Measurements from ENCODE around the gene MCOLN1.

MCOLN1 gene

GRCh38 chr19:7522072-7522922 lies at the start of gene MCOLN1:
Gene MCOLN1, plus strand, starts transcription at chr19:7522624. Its CDS starts 127 bp downstream, at chr19:7522751.
- peak; percentile 97 to 99 (median 98) for DNase-seq

DNA sequence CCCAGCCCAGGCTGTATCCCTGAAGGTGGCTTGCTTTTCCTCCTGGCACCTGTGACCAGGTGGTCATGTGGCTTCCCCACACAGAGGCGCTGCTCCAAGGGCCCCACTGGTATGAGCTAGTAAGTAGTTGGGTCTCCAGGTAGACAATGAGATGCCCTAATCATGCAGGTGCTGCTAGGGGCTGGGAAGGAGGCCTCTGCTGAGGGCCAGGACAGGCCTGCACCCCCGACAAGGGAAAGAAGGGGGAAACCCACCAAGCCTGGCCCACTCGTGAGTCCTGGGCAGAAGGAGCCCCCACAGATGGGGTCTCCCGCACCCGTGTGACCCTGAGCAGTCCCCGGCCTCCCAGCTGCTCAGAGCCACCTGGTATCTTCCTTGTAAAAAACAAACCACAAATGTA lies 46.8 kb upstream of the MCOLN1 start:
- no peak for DNase-seq

- no peak for DNase-seq
Measured at GRCh38 chr19:7476241-7476640, 46.2 kb upstream of the MCOLN1 start.

DNA sequence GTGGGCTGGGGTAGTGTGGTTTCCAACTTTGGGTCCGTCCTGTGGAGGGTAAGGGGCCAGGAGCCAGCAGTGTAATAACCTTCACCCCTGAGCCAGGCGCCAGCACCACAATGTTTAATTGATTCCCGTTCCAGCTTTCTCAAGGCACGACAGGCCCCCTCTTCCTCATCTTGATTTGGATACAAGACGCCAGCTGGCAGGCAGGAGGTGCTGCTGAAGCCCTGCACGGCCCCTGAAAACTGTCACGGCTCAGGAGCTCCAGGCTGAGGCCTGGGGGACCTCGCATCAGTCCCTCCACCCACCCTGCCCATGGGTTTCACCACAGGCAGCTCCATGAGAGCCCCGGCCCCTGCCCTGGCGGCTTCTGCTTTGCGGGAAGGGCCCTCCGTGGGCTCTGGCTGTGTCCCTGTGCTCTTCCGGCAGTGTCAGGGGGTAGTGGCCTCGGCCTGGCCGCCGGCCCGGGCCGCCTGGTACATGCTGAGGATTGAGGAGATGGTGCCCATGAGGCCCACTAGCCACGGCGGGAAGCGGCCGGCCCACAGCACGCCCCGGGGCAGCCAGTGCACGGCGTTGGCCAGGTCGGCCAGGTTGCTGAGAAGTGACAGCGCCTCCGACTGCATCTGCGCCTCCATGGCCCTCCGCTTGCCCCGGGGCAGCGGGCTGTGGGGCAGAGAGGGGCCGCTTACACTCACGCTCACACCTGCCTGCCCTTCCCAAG lies 45.5 kb upstream of the MCOLN1 start:
- DNase-seq: no peak

- DNase-seq: no peak
Measured at GRCh38 chr19:7477758-7478157, 44.7 kb upstream of the MCOLN1 start.

DNA sequence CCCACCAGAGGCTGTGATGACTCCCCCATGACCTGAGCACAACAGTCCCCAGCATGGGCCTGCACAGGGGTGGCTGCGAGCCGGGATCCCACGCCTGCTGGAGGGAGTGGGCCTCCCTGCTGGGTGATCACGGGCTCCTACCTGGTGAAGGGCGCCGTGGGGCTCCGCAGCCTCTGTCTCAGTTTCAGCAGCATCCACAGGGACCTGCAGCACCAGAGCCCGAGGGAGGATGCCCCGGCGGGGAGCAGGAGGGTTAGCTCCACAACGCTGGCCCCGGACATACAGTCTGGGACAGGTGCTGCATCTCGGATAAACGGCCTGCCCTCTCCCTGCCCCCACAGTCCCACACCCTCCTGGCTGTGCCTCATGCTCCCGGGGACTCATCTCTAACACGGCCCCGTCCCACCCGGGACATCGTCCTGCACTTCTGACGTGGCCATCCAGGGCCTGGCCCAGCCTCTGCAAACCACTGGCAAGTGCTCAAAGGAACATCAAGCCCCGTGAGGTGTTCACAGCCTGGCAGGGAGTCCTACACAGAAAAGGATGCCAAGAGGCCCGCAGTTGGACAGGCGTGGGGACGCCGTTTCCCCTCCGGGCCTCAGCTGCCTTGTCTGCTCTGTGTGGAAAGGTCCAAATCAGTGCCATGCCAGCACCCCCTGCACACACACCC lies 44.1 kb upstream of the MCOLN1 start:
- DNase-seq: no peak

GRCh38 chr19:7478843-7479227 lies 43.6 kb upstream of the MCOLN1 start:
- no peak for DNase-seq

- DNase-seq: no peak
Measured at GRCh38 chr19:7480222-7480969, 42.0 kb upstream of the MCOLN1 start.

DNA sequence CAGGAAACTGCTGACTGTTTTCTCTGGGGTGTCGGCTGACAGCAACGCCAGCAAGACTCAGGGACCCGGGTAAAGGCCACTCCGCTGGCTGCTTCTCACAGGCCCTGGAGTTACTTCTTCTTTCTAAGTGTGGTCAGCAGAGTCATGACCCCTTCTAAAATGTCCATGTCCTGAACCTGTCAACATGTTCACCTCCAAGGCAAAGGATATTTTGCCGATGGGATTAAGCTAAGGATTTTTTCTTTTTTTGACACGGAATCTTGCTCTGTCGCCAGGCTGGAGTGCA lies 41.5 kb upstream of the MCOLN1 start:
- DNase-seq: no peak

GRCh38 chr19:7482584-7483439 lies 39.6 kb upstream of the MCOLN1 start:
- peak in 1 of 4 experiments; percentile 13 for DNase-seq

GRCh38 chr19:7483720-7484201 lies 38.7 kb upstream of the MCOLN1 start:
- no peak for DNase-seq

- DNase-seq: no peak
Measured at GRCh38 chr19:7486923-7487322, 35.5 kb upstream of the MCOLN1 start.

GRCh38 chr19:7488736-7489353 lies 33.6 kb upstream of the MCOLN1 start, which contains the start of gene PEX11G:
Gene PEX11G, minus strand, starts transcription at chr19:7489035. Its CDS starts 25 bp downstream, at chr19:7489010.
- DNase-seq: peak; percentile 73 to 88 (median 81)

DNA sequence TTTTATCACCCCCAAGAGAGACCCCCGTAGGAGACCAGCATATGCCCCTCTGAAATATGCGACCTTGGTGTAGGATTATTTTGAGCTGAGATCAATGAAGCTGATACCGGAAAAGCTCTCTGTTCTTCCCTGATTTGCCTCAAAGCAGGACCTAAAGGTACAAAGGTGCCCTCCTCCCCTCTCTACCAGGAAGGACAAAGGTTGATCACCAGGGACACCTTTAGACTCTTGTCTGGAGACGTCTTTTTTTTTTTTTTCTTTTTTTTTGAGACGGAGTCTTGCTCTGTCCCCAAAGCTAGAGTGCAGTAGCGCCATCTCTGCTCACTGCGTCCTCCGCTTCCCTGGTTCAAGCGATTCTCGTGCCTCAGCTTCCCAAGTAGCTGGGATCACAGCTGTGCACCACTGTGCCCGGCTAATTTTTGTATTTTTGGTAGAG lies 32.8 kb upstream of the MCOLN1 start:
- no peak for DNase-seq

DNA sequence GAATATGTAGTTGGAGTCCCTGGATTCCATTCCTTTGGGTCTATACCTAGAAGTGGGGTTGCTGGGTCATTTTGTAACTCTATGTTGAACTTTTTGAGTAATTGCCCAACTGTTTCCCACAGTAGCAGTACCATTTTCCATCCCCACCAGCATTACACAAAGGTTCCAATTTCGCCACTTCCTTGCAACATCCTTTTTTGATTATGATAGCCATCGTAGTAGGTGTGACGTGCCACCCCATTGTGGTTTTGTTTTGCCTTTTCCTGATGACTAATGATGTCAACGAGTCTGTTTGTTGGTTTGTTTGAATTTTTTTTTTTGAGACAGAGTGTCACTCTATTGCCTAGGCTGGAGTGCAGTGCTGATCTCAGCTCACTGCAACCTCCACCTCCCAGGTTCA lies 30.3 kb upstream of the MCOLN1 start:
- no peak for DNase-seq

- no peak for DNase-seq
Measured at GRCh38 chr19:7492558-7492957, 29.9 kb upstream of the MCOLN1 start.

GRCh38 chr19:7494416-7495098 lies 27.9 kb upstream of the MCOLN1 start:
- DNase-seq: no peak

DNA sequence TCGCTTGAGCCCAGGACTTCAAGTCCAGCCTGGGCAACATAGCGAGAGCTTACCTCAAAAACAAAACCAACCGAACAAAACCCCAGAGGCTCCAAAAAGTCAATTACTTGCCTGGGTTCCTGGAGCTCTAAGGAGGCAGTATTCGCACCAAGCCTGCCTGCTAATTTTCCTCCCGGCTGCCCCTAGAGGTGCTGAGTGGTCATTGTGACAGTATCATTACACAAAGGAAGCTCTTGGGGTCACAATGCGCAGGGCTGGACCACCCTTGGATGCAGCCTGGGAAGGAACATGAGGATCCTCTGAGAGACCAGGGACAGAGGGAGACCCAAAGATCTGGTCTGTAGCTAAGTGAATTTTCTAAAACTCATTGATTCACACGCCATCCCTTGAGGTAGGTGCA lies 25.1 kb upstream of the MCOLN1 start:
- DNase-seq: no peak

DNA sequence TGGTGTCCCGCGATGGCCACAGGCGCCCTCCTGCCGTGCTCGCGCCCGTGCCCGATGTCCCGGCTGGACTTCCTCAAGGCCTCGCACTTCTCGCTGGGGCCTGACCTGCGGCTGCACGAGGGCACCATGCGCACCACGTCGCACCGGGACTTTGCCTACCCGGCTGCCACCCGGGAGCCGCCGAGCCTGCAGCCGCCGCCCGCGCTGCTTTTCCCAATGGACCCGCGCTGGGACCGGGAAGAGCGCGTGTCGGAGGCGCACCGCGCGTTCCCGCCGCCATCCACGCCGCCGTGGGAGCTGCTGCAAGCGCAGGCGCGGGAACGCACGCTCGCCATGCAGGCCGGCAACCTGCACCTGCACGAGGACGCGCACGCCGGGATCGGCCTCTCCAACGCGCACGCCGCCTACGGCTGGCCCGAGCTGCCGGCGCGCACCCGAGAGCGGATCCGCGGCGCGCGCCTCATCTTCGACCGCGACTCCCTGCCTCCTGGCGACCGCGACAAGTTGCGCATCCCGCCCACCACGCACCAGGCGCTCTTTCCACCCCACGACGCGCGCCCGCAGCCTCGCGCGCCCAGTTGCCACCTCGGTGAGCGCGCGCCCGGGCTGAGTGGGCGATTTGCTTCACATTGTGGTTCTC lies 21.5 kb upstream of the MCOLN1 start:
- DNase-seq: peak in 2 of 4 experiments; percentile 21 to 29

DNA sequence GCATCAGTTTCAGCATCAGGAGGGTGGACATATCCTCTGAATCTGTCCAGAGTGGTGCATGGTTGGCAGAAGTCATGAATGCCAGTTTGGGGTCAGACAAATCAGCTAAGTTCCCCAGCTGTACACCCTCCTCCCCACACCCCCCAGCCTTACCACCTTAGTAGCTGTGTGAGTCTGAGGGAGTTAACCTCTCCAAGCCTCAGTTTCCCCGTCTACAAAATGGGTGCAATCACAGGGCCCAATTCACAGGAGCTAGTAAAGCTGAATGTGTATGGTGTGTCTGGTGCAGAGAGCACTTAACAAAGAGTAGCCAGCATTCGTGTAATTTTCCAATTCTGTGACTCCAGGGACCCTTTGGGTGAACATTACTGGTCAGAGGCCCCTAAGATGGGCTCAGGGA lies 19.9 kb upstream of the MCOLN1 start:
- no peak for DNase-seq
